SJCRH30 (cell line): ENCODE results near the gene SPEF2. TPM values are rescaled to one million over a fixed set of nuclear protein-coding genes. Genes with fewer than 3 reads are reported as not detected.

Source experiments
- DNase-seq, 2 experiments: peaks; one replicate each; pipeline ENCODE4 v3.0.0-alpha.2; 2015 to 2020
- H3K27ac ChIP-seq: fragments of 250-450 bp; sonication (Bioruptor Pico); 2 replicates; pipeline ENCODE4 v1.5.1; 2020; ENCODE audit warnings: mild to moderate bottlenecking, moderate library complexity
- H3K27me3 ChIP-seq: fragments of 250-450 bp; sonication (Bioruptor Pico); 2 replicates; pipeline ENCODE4 v1.5.1; 2020; ENCODE audit warnings: mild to moderate bottlenecking, moderate library complexity
- H3K36me3 ChIP-seq: fragments of 250-450 bp; sonication (Bioruptor Pico); 2 replicates; pipeline ENCODE4 v1.5.1; 2020; ENCODE audit warnings: mild to moderate bottlenecking, moderate library complexity
- H3K4me1 ChIP-seq: fragments of 250-450 bp; sonication (Bioruptor Pico); 2 replicates; pipeline ENCODE4 v1.5.1; 2020; ENCODE audit warnings: mild to moderate bottlenecking, moderate library complexity
- H3K4me3 ChIP-seq: fragments of 250-450 bp; sonication (Bioruptor Pico); 2 replicates; pipeline ENCODE4 v1.5.1; 2020; ENCODE audit warnings: mild to moderate bottlenecking, moderate library complexity
- H3K9me3 ChIP-seq: fragments of 250-450 bp; sonication (Bioruptor Pico); replicated peaks from 2 replicates; pipeline ENCODE4 v1.5.1; 2020; ENCODE audit warnings: mild to moderate bottlenecking, moderate library complexity
- total RNA-seq: library from RNA; depleted of rRNA; stranded (reverse); fragments of >200 nt; shearing (Covaris generic); gene quantifications from 2 replicates; pipeline ENCODE4 v1.2.3, GENCODE V29; 2014

The SPEF2 gene
- total RNA-seq, 1 experiment from 2014 or later = not detected

- no peaks in the 10 kb centered on the region for H3K9me3 ChIP-seq
- H3K4me1 ChIP-seq = no peaks in the 10 kb centered on the region
- no peak overlapping the region for H3K4me3 ChIP-seq
- H3K27ac ChIP-seq = no peak overlapping the region
- no peaks in the 10 kb centered on the region for H3K27me3 ChIP-seq
- DNase-seq = no peak
- H3K36me3 ChIP-seq = no peaks in the 10 kb centered on the region
Observed at GRCh38 chr5:35626553-35626952, 8.9 kb downstream of the SPEF2 start.

DNA sequence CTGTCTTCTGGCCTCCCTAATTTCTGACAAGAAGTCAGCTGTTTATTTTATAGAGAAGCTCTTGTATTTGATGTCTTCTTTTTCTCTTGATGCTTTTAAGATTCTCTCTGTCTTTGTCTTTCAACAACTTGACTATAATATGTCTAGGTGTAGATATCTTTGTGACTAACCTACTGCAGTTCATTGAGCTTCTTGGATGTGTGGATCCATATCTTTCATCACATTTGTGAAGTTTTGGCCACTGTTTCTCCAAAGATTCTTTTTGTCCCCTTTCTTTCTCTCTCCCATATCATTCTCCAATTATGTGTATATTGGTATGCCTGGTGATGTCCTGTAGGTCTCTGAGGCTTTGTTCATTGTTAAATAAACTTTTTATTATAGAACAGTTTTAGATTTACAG lies 16.7 kb downstream of the SPEF2 start:
- H3K9me3 ChIP-seq = no peaks in the 10 kb centered on the region
- no peak overlapping the region for H3K4me3 ChIP-seq
- no peaks in the 10 kb centered on the region for H3K27me3 ChIP-seq
- no peaks in the 10 kb centered on the region for H3K36me3 ChIP-seq
- no peaks in the 10 kb centered on the region for H3K4me1 ChIP-seq
- no peak overlapping the region for H3K27ac ChIP-seq
- DNase-seq = no peak

- H3K4me3 ChIP-seq = no peak overlapping the region
- H3K9me3 ChIP-seq = no peaks in the 10 kb centered on the region
- no peaks in the 10 kb centered on the region for H3K36me3 ChIP-seq
- DNase-seq = no peak
- no peak overlapping the region for H3K27ac ChIP-seq
- H3K4me1 ChIP-seq = no peaks in the 10 kb centered on the region
- H3K27me3 ChIP-seq = no peaks in the 10 kb centered on the region
Observed at GRCh38 chr5:35640623-35641022, 23.0 kb downstream of the SPEF2 start.

DNA sequence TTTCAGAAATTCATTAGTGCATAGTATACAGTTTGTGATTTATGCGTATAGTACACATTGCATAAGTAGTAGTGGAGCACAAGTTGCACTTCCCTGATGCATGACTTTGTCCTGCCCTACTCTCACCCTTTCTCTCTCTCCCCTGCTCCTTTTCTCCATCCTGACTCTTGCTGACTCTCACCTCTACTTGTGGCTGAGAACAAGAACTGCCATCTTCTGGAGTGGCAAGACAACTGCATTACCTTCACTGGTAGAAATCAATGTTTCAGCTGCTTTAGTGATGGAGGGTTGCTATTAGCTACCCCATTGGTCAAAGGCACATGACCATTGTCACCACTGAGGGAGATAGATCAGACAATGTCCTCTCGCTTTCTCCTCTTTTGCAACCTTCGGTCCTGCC lies 26.9 kb downstream of the SPEF2 start:
- H3K36me3 ChIP-seq = no peaks in the 10 kb centered on the region
- H3K27me3 ChIP-seq = no peaks in the 10 kb centered on the region
- H3K27ac ChIP-seq = no peak overlapping the region
- H3K4me3 ChIP-seq = no peak overlapping the region
- no peaks in the 10 kb centered on the region for H3K4me1 ChIP-seq
- DNase-seq = no peak
- no peaks in the 10 kb centered on the region for H3K9me3 ChIP-seq

DNA sequence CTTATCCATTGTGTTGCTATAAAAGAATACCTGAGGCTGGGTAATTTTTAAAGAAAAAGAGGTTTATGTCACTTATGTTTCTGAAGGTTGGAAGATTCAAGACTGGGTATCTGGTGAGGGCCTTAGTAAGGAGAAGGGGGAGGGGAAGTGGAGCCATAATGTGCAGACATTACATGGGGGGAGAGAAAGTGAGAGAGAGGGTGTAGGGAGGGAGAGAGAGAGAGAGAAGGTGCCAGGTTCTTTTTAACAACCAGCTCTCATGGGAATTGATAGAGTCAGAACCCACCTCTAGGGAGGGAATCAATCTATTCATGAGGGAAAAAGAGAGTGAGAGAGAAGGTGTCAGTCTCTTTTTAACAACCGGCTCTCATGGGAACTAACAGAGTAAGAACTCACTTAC lies 29.5 kb downstream of the SPEF2 start:
- no peaks in the 10 kb centered on the region for H3K36me3 ChIP-seq

DNA sequence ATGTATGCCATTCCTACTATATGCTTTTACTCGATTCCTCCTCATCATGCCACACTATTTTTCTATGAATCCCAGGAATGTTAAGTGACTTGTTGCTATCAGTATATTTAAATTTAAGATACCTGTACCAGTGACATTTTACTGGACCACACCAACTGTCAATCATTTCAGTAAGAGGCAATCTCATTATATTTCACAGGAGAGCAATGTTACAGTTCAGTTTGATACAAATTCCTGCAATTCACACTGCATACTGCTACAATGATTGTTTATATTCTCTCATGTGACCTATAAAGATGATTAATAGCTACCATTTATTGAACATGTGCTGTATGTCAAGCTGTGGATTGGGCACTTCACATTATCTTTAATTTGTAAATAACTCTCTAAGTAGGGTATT lies 30.0 kb downstream of the SPEF2 start:
- Histone ChIP-seq H3K27ac (no peak overlapping the region), H3K4me1 (no peaks in the 10 kb centered on the region), H3K4me3 (no peak overlapping the region), H3K9me3 (no peaks in the 10 kb centered on the region), H3K36me3 (no peaks in the 10 kb centered on the region), H3K27me3 (no peaks in the 10 kb centered on the region)
- DNase-seq = no peak

More for the DNA sequence above, 29.5 kb downstream of the SPEF2 start:
- no peaks in the 10 kb centered on the region for H3K4me1 ChIP-seq
- no peak overlapping the region for H3K4me3 ChIP-seq
- no peaks in the 10 kb centered on the region for H3K27me3 ChIP-seq
- H3K27ac ChIP-seq = no peak overlapping the region
- no peak for DNase-seq
- H3K9me3 ChIP-seq = no peaks in the 10 kb centered on the region

DNA sequence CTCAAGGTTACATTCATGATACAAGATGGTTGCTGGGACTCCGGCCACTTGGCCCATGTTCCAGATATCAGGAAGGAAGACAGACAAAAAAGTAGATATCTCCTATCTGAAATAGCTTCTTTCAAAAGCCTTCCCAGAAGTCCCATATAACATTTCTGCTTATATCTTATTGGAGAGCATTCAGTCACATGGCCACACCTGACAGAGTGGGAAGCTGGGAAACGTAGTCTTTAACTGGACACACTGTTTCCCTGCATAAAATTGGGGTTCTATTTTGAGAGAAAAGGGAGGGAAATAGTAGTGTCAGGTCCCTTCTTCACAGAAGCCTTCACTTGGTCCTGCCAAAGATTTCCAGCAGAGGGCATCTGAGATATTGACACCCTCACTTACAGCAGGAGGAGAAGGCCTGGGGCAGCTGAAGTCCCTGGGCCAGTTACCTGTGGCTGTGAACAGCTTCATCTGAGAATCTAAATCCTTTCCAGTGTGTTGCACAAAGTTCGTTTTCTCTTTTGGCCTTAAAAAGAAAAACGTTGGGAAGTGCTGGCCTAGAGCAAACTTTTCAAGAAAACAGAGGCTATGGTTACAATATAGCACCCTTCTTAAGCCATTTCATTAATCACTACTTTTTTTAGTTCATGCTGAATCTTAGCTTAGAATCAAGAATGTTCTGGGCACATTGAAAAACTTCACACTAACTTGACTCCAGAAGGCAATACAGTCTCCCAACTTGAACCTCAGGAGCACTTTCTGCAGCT lies 33.5 kb downstream of the SPEF2 start:
- no peak overlapping the region for H3K27ac ChIP-seq
- no peaks in the 10 kb centered on the region for H3K27me3 ChIP-seq
- H3K36me3 ChIP-seq = no peaks in the 10 kb centered on the region
- peak; percentile 7 to 44 for DNase-seq
- no peaks in the 10 kb centered on the region for H3K9me3 ChIP-seq
- no peak overlapping the region for H3K4me3 ChIP-seq
- no peaks in the 10 kb centered on the region for H3K4me1 ChIP-seq

- Histone ChIP-seq H3K4me1 (no peaks in the 10 kb centered on the region), H3K27ac (no peak overlapping the region), H3K4me3 (no peak overlapping the region), H3K36me3 (no peaks in the 10 kb centered on the region), H3K27me3 (no peaks in the 10 kb centered on the region; the same call in none of the 2 replicates), H3K9me3 (no peaks in the 10 kb centered on the region)
- DNase-seq = no peak
Observed at GRCh38 chr5:35656721-35657120, 39.1 kb downstream of the SPEF2 start.

DNA sequence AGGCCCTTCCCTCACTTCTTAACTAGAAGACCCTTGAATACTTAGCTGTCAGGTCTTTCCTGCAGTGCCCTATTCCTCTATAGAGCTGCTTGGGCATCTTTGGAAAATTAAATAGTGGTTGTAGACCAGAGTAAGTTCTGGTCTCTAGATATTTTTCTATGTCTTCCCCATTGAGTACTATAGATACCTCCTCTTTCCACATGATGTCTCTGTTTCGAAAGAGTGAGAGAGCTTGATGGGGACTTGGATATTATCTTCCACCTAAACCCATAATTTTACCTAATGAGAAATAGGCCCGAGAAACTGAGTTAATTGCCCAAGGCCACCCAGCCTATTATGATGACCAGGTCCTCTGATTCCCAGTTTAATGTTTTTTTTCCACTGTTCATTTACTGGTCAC lies 40.2 kb downstream of the SPEF2 start:
- no peaks in the 10 kb centered on the region for H3K36me3 ChIP-seq
- no peak for DNase-seq
- H3K4me1 ChIP-seq = no peaks in the 10 kb centered on the region
- no peak overlapping the region for H3K27ac ChIP-seq
- H3K4me3 ChIP-seq = no peak overlapping the region
- H3K27me3 ChIP-seq = no peaks in the 10 kb centered on the region; the same call in none of the 2 replicates
- H3K9me3 ChIP-seq = no peaks in the 10 kb centered on the region

DNA sequence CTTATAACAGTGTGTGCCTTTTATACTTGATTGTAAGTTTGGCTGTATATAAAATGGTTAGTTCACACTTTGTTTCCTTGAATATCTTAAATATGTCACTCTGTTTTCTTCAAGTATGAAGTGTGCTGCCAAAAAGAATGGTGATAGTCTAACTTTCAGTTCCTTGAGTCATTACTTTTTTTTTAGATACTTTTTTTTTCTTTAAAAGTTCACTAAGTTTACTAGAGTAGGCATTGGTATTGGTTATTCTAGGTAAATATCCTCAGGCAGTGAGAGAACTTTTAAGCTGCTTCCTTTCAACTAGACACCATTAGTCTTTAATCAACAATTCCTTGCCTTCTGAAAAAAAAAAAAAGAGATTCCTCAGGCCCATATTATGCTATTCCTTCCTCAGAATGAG lies 41.9 kb downstream of the SPEF2 start:
- H3K36me3 ChIP-seq = no peaks in the 10 kb centered on the region
- H3K27me3 ChIP-seq = no peaks in the 10 kb centered on the region; the same call in none of the 2 replicates
- DNase-seq = no peak
- H3K4me1 ChIP-seq = no peaks in the 10 kb centered on the region
- H3K4me3 ChIP-seq = no peak overlapping the region
- no peak overlapping the region for H3K27ac ChIP-seq
- H3K9me3 ChIP-seq = no peaks in the 10 kb centered on the region

DNA sequence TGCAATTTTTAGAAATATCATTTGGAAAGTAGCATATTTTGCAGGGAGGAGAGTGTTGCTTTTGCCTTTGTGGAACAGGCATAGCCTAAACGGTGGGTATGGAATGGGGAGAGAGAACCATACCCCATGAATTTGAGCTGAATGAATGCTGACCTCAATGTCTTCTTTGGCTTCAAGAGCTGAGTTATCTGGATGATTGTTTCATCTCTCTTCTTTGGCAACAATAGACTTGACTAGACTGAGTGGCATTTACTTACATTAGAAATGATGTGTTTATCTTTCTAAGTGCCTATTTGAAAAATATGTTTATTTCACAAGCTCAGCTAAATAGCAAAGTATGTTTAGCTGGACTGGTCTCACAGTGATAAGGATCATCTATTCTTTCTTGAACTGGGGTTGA lies 42.8 kb downstream of the SPEF2 start:
- H3K4me3 ChIP-seq = no peak overlapping the region
- H3K36me3 ChIP-seq = no peaks in the 10 kb centered on the region
- H3K9me3 ChIP-seq = no peaks in the 10 kb centered on the region
- no peaks in the 10 kb centered on the region for H3K4me1 ChIP-seq
- no peak for DNase-seq
- no peak overlapping the region for H3K27ac ChIP-seq
- no peaks in the 10 kb centered on the region; the same call in none of the 2 replicates for H3K27me3 ChIP-seq

DNA sequence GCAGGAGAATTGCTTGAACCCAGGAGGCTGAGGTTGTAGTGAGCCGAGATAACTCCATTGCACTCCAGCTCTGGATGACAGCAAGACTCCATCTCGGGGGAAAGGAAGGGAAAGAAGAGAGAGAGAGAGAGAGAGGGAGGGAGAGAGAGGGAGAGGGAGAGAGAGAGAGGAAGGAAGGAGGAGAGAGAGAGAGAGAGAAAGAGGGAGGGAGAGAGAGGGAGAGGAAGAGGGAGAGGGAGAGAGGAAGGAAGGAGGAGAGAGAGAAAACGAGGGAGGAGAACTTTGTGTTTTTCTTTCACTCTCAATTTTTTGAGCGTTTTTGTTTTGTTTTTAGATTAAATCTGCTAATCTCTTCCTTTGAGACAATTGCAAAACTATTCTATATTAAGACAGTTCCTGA lies 46.9 kb downstream of the SPEF2 start:
- H3K4me3 ChIP-seq = no peak overlapping the region
- H3K27ac ChIP-seq = no peak overlapping the region
- no peaks in the 10 kb centered on the region for H3K4me1 ChIP-seq

GRCh38 chr5:35665096-35665495 lies 47.4 kb downstream of the SPEF2 start:
- Histone ChIP-seq H3K4me1 (no peaks in the 10 kb centered on the region), H3K9me3 (no peaks in the 10 kb centered on the region), H3K27ac (no peak overlapping the region), H3K27me3 (no peaks in the 10 kb centered on the region), H3K4me3 (no peak overlapping the region), H3K36me3 (no peaks in the 10 kb centered on the region)
- DNase-seq = no peak

More for the DNA sequence above, 46.9 kb downstream of the SPEF2 start:
- Histone ChIP-seq H3K36me3 (no peaks in the 10 kb centered on the region), H3K9me3 (no peaks in the 10 kb centered on the region), H3K27me3 (no peaks in the 10 kb centered on the region)
- DNase-seq = no peak

- DNase-seq = no peak
- no peaks in the 10 kb centered on the region for H3K27me3 ChIP-seq
- no peak overlapping the region for H3K4me3 ChIP-seq
- no peaks in the 10 kb centered on the region for H3K9me3 ChIP-seq
- no peaks in the 10 kb centered on the region for H3K36me3 ChIP-seq
- no peak overlapping the region for H3K27ac ChIP-seq
- no peaks in the 10 kb centered on the region for H3K4me1 ChIP-seq
Observed at GRCh38 chr5:35668319-35668718, 50.7 kb downstream of the SPEF2 start.

DNA sequence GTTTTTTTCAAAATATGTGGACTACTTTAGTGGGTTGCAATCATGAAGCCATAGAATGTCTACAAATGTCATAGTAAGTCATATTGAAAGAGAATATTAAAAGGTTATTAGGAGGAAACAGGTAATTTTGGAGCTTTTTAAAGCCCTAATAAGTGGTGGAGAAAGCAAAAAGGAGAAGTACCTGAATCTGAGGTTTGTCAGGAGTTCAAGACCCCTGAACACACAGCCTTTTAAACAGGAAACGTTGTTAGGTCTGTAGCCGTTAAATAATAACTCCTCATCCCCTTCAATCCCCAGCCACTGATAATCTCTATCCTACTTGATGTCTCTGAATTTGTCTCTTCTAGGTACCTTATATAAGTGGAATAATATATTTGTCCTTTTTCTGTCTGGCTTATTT lies 51.1 kb downstream of the SPEF2 start:
- no peaks in the 10 kb centered on the region for H3K9me3 ChIP-seq
- no peak overlapping the region for H3K27ac ChIP-seq
- H3K36me3 ChIP-seq = no peaks in the 10 kb centered on the region
- no peak overlapping the region for H3K4me3 ChIP-seq
- no peak for DNase-seq
- H3K4me1 ChIP-seq = no peaks in the 10 kb centered on the region
- no peaks in the 10 kb centered on the region for H3K27me3 ChIP-seq
